ENCODE results near the gene FAM111A.

Gene FAM111A

GRCh38 chr11:59180168-59180776, 37.6 kb downstream of the FAM111A start:
- no peak for DNase-seq

GRCh38 chr11:59180907-59181306, 38.3 kb downstream of the FAM111A start:
- DNase-seq: no peak

- no peak for DNase-seq
These were observed 39.2 kb downstream of the FAM111A start for GRCh38 chr11:59181746-59182456.

- DNase-seq: no peak
These were observed 39.9 kb downstream of the FAM111A start for GRCh38 chr11:59182457-59183151.

- no peak for DNase-seq
These were observed 41.1 kb downstream of the FAM111A start for GRCh38 chr11:59183771-59184170.

- DNase-seq: no peak
These were observed 42.2 kb downstream of the FAM111A start for GRCh38 chr11:59184691-59185339.

GRCh38 chr11:59185386-59185945, 42.8 kb downstream of the FAM111A start:
- no peak for DNase-seq

GRCh38 chr11:59186130-59186594, 43.5 kb downstream of the FAM111A start:
- no peak for DNase-seq

- DNase-seq: no peak
These were observed 44.4 kb downstream of the FAM111A start for GRCh38 chr11:59187035-59187434.

- no peak for DNase-seq
These were observed 44.9 kb downstream of the FAM111A start for GRCh38 chr11:59187587-59187986.

GRCh38 chr11:59188954-59189353, 46.3 kb downstream of the FAM111A start:
- DNase-seq: no peak

GRCh38 chr11:59189986-59190385, 47.3 kb downstream of the FAM111A start:
- DNase-seq: no peak

GRCh38 chr11:59191095-59191494, 48.4 kb downstream of the FAM111A start:
- no peak for DNase-seq

GRCh38 chr11:59191890-59192289, 49.2 kb downstream of the FAM111A start:
- no peak for DNase-seq

GRCh38 chr11:59192446-59193020, 49.9 kb downstream of the FAM111A start:
- no peak for DNase-seq

- no peak for DNase-seq
These were observed 51.0 kb downstream of the FAM111A start for GRCh38 chr11:59193587-59194130.

GRCh38 chr11:59195586-59195985, 52.9 kb downstream of the FAM111A start:
- DNase-seq: no peak

- no peak for DNase-seq
These were observed 54.1 kb downstream of the FAM111A start for GRCh38 chr11:59196777-59197176.

- DNase-seq: no peak
These were observed 55.3 kb downstream of the FAM111A start for GRCh38 chr11:59197991-59198390.

GRCh38 chr11:59198726-59199125, 56.1 kb downstream of the FAM111A start:
- DNase-seq: no peak

GRCh38 chr11:59199546-59200422, 57.1 kb downstream of the FAM111A start:
- DNase-seq: no peak

GRCh38 chr11:59200423-59200746, 57.7 kb downstream of the FAM111A start:
- no peak for DNase-seq
